SU-DHL-6 (cell line): ENCODE data around the gene CLSTN3.

Experiments used
- H2AFZ ChIP-seq: fragments of 200-600 bp; sonication (generic); 2 replicates; pipeline ENCODE4 v1.6.1; 2014; ENCODE audit warnings: low read depth, mild to moderate bottlenecking, moderate library complexity, mixed read lengths, antibody characterized with exemption, low read length; ENCODE audit not compliant: severe bottlenecking
- H3F3A ChIP-seq: fragments of 200-600 bp; shearing (Covaris generic); 2 replicates; pipeline ENCODE4 v1.6.0; 2016; ENCODE audit warnings: antibody characterized with exemption, mild to moderate bottlenecking; ENCODE audit not compliant: insufficient read depth
- H3K27ac ChIP-seq: fragments of 200-600 bp; sonication (generic); 2 replicates; pipeline ENCODE4 v1.5.1; 2016; ENCODE audit warnings: low read depth, mild to moderate bottlenecking, low read length, moderate library complexity, mixed read lengths
- H3K27me3 ChIP-seq: fragments of 200-600 bp; sonication (generic), shearing (Covaris generic); 2 replicates; pipeline ENCODE4 v1.6.0; 2014; ENCODE audit warnings: mild to moderate bottlenecking, low read length
- H3K36me3 ChIP-seq: fragments of 200-600 bp; sonication (generic); 2 replicates; pipeline ENCODE4 v1.6.1; 2014; ENCODE audit warnings: mild to moderate bottlenecking, low read length, mixed read lengths
- H3K4me2 ChIP-seq: fragments of 300-600, 200-600 bp; shearing (Covaris generic), sonication (generic); 2 replicates; pipeline ENCODE4 v1.6.0; 2014; ENCODE audit warnings: low read length, low read depth, mild to moderate bottlenecking; ENCODE audit not compliant: poor library complexity, severe bottlenecking
- H3K4me3 ChIP-seq: fragments of 200-600 bp; sonication (generic); 2 replicates; pipeline ENCODE4 v1.5.1; 2014; ENCODE audit warnings: antibody characterized with exemption, low read length, mild to moderate bottlenecking, mixed read lengths; ENCODE audit not compliant: insufficient read depth, poor library complexity, severe bottlenecking
- H3K79me2 ChIP-seq: fragments of 200-600 bp; sonication (generic); 2 replicates; pipeline ENCODE4 v1.6.1; 2014; ENCODE audit warnings: mild to moderate bottlenecking, low read length, moderate library complexity; ENCODE audit not compliant: insufficient read depth
- H3K9ac ChIP-seq: fragments of 200-600 bp; sonication (generic); 2 replicates; pipeline ENCODE4 v1.7.0; 2014; ENCODE audit warnings: mild to moderate bottlenecking, low read length
- H3K9me2 ChIP-seq: fragments of 200-600 bp; sonication (generic); replicated peaks from 2 replicates; pipeline ENCODE4 v1.6.1; 2014; ENCODE audit warnings: low read length; ENCODE audit not compliant: insufficient read depth
- H3K9me3 ChIP-seq: fragments of 200-600 bp; sonication (generic); 2 replicates; pipeline ENCODE4 v1.6.1; 2014; ENCODE audit warnings: low read length, mixed read lengths; ENCODE audit not compliant: insufficient read depth
- H4K20me1 ChIP-seq: fragments of 200-600 bp; sonication (generic); 2 replicates; pipeline ENCODE4 v1.6.1; 2014; ENCODE audit warnings: low read depth, mild to moderate bottlenecking, antibody characterized with exemption, low read length, moderate library complexity, mixed read lengths
- EZH2phosphoT487 ChIP-seq: fragments of 200-600 bp; sonication (generic), shearing (Covaris generic); conservative IDR thresholded peaks from 2 replicates; pipeline ENCODE4 v1.6.1; 2018; ENCODE audit warnings: mild to moderate bottlenecking, antibody characterized with exemption, low read length, moderate library complexity, mixed read lengths
- TF ChIP-seq, protein P1 (sequence below): fragments of 200-600 bp; sonication (generic); IDR thresholded peaks from one replicate; pipeline ENCODE4 v1.5.1; 2017; ENCODE audit warnings: antibody characterized with exemption, mild to moderate bottlenecking, low read length, moderate library complexity; ENCODE audit not compliant: insufficient read depth, poor library complexity, severe bottlenecking

CLSTN3 gene

GRCh38 chr12:7089196-7089871 is 40.8 kb upstream of the CLSTN3 start:
- no peak overlapping the region for H3K9ac ChIP-seq
- no peaks in the 10 kb centered on the region for H3K79me2 ChIP-seq
- no peaks in the 10 kb centered on the region for H4K20me1 ChIP-seq
- no peaks in the 10 kb centered on the region for H3F3A ChIP-seq
- no peaks in the 10 kb centered on the region for H3K36me3 ChIP-seq
- no peak overlapping the region for H3K4me3 ChIP-seq
- H2AFZ ChIP-seq = no peak overlapping the region
- no peaks in the 10 kb centered on the region for H3K9me2 ChIP-seq
- no peaks in the 10 kb centered on the region for H3K27me3 ChIP-seq
- H3K27ac ChIP-seq = no peak overlapping the region
- no peak for TF ChIP-seq EZH2phosphoT487
- TF ChIP-seq, protein P1, sequence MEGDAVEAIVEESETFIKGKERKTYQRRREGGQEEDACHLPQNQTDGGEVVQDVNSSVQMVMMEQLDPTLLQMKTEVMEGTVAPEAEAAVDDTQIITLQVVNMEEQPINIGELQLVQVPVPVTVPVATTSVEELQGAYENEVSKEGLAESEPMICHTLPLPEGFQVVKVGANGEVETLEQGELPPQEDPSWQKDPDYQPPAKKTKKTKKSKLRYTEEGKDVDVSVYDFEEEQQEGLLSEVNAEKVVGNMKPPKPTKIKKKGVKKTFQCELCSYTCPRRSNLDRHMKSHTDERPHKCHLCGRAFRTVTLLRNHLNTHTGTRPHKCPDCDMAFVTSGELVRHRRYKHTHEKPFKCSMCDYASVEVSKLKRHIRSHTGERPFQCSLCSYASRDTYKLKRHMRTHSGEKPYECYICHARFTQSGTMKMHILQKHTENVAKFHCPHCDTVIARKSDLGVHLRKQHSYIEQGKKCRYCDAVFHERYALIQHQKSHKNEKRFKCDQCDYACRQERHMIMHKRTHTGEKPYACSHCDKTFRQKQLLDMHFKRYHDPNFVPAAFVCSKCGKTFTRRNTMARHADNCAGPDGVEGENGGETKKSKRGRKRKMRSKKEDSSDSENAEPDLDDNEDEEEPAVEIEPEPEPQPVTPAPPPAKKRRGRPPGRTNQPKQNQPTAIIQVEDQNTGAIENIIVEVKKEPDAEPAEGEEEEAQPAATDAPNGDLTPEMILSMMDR = no peak
- H3K9me3 ChIP-seq = peaks cover 5% of the 10 kb centered on the region; the same call in 1 of the 2 replicates
- no peak overlapping the region for H3K4me2 ChIP-seq

GRCh38 chr12:7090222-7090998 is 39.8 kb upstream of the CLSTN3 start:
- Histone ChIP-seq H3K9me2 (no peaks in the 10 kb centered on the region), H3K27me3 (no peaks in the 10 kb centered on the region), H3K79me2 (no peaks in the 10 kb centered on the region), H3F3A (no peaks in the 10 kb centered on the region), H3K27ac (no peak overlapping the region), H3K4me3 (no peak overlapping the region), H2AFZ (no peak overlapping the region), H4K20me1 (no peaks in the 10 kb centered on the region), H3K9ac (no peak overlapping the region), H3K9me3 (0 out of 2 replicates have a peak, but pooled peaks cover under 1% of the 10 kb centered on the region), H3K4me2 (no peak overlapping the region), H3K36me3 (no peaks in the 10 kb centered on the region)
- TF ChIP-seq, protein P1 = no peak
- no peak for TF ChIP-seq EZH2phosphoT487

DNA sequence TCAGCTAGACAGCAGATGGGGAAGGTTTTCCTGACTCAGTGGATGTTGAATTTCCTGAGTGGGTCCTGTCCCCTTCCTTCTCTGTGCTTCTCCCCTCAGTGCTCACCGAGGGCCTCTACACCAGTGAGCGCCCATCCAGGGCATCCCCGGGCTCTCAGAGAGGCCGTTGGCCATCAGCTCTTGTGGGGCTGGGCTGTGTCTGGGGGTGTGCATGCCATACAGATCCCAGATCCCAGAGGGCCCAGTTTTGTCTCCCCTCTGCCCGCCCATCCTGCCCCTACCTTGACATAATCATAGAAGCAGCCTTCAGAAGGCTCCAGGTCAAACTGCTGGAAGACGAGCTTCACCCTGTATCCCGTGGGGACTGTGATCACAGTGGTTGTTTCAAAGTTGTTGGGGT is 39.0 kb upstream of the CLSTN3 start:
- Histone ChIP-seq H3K79me2 (no peaks in the 10 kb centered on the region), H3K36me3 (no peaks in the 10 kb centered on the region), H3K27me3 (no peaks in the 10 kb centered on the region), H3K4me2 (no peak overlapping the region), H3K9me2 (no peaks in the 10 kb centered on the region), H3K9ac (no peak overlapping the region), H3K9me3 (no peaks in the 10 kb centered on the region), H4K20me1 (no peaks in the 10 kb centered on the region), H3K4me3 (no peak overlapping the region), H3F3A (no peaks in the 10 kb centered on the region), H3K27ac (no peak overlapping the region), H2AFZ (no peak overlapping the region)
- TF ChIP-seq, protein P1 = no peak
- TF ChIP-seq EZH2phosphoT487 = no peak
